Upper lobe of right lung (tissue), 1 donor: ENCODE measurements around the gene PRKN. TPM values are rescaled to one million over a fixed set of nuclear protein-coding genes. Genes with fewer than 3 reads are reported as not detected.

Experiments used
- ATAC-seq: fragments of 200-7000 bp; cut with Tn5 transposase; one replicate; pipeline ENCODE4 v1.9.1; 2020; ENCODE audit warnings: mild to moderate bottlenecking, moderate library complexity
- DNase-seq: peaks from one replicate; pipeline ENCODE4 v3.0.0-alpha.2; 2020
- H3K27ac ChIP-seq: fragments of 200-600 bp; one replicate; pipeline ENCODE4 v1.8.0; 2022
- H3K27me3 ChIP-seq: fragments of 200-600 bp; one replicate; pipeline ENCODE4 v1.8.0; 2022; ENCODE audit warnings: mild to moderate bottlenecking
- H3K36me3 ChIP-seq: fragments of 200-600 bp; one replicate; pipeline ENCODE4 v1.8.0; 2022
- H3K4me1 ChIP-seq: fragments of 200-600 bp; one replicate; pipeline ENCODE4 v1.8.0; 2022
- H3K4me3 ChIP-seq: fragments of 200-600 bp; one replicate; pipeline ENCODE4 v1.8.0; 2022; ENCODE audit warnings: mild to moderate bottlenecking
- H3K9me3 ChIP-seq: fragments of 200-600 bp; one replicate; pipeline ENCODE4 v1.8.0; 2022
- intact Hi-C: fragments of 100-400 bp; cut with DNase I; formaldehyde crosslinking; loops from one replicate; pipeline ENCODE4 v1.11.0; 2022
- total RNA-seq: library from RNA; stranded (reverse); fragmentation: NEBNext Ultra II Directional; extraction: Animal tissue kit (Norgen Biotek cat#: 25700); gene quantifications from one replicate; pipeline ENCODE4 v1.2.1, GENCODE V29; 2021
- TF ChIP-seq, protein P1 (sequence below): fragments of 200-600 bp; IDR thresholded peaks from one replicate; pipeline ENCODE4 v1.8.0; 2022; ENCODE audit warnings: antibody characterized with exemption
- donor health status: DM: no; HTN: yes; CAD: no; lungs with severe emphysema.

Gene PRKN
- total RNA-seq, 1 donor from 2014 or later, result 2.7 TPM

DNA sequence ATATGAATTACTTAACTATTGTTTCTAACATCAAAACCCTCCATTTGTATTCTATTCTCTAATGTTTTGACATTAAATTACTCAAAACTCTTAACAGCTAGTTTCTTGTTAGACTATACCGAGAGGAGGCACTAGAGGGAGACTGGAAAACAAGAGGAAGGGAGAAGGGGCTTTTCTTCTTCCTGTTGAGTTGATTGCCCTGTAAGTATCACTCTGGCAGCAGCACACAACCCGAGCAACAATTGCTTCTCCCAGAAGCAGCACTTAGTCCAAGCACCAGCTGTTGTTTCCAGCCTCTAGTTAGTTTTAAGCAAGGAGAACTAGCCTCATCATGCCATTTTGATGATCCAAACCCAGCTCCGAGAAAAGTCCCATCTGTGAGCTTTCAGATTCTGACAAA is 603.8 kb downstream of the PRKN start:
- Histone ChIP-seq H3K4me1 (no peaks in the 10 kb centered on the region), H3K36me3 (no peaks in the 10 kb centered on the region), H3K27me3 (no peaks in the 10 kb centered on the region), H3K4me3 (no peak overlapping the region), H3K9me3 (no peaks in the 10 kb centered on the region), H3K27ac (no peak overlapping the region)
- intact Hi-C loops, result no loop called here
- DNase-seq (no peak), ATAC-seq (peak; percentile 33)
- TF ChIP-seq, protein P1, sequence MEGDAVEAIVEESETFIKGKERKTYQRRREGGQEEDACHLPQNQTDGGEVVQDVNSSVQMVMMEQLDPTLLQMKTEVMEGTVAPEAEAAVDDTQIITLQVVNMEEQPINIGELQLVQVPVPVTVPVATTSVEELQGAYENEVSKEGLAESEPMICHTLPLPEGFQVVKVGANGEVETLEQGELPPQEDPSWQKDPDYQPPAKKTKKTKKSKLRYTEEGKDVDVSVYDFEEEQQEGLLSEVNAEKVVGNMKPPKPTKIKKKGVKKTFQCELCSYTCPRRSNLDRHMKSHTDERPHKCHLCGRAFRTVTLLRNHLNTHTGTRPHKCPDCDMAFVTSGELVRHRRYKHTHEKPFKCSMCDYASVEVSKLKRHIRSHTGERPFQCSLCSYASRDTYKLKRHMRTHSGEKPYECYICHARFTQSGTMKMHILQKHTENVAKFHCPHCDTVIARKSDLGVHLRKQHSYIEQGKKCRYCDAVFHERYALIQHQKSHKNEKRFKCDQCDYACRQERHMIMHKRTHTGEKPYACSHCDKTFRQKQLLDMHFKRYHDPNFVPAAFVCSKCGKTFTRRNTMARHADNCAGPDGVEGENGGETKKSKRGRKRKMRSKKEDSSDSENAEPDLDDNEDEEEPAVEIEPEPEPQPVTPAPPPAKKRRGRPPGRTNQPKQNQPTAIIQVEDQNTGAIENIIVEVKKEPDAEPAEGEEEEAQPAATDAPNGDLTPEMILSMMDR, result peak; percentile 30

DNA sequence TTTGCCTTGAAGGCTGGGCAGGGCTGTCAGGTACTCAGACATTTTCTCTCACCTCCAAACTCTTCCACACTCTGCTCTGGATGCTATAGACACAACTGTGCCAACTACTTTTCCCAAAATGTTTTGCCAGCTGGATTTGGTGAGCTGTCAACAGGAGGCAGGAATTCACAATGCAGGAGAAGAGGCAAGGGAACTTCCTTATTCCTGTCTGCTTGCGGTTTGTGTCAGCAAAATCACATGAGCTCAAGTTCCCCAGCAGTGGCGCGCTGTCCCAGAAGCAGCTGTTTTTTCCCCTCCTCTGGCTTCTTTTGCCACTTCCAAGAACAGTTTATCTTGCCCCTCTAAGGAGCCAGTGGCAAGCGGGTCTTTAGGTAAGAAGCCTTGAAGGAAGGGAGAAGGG is 608.2 kb downstream of the PRKN start:
- Histone ChIP-seq H3K27me3 (no peaks in the 10 kb centered on the region), H3K9me3 (no peaks in the 10 kb centered on the region), H3K4me1 (no peaks in the 10 kb centered on the region), H3K4me3 (no peak overlapping the region), H3K36me3 (no peaks in the 10 kb centered on the region), H3K27ac (peak overlapping the region; percentile 42)
- peak; percentile 86 for ATAC-seq
- intact Hi-C loops, result no loop called here
- no peak for DNase-seq
- TF ChIP-seq, protein P1, result peak; percentile 7

DNA sequence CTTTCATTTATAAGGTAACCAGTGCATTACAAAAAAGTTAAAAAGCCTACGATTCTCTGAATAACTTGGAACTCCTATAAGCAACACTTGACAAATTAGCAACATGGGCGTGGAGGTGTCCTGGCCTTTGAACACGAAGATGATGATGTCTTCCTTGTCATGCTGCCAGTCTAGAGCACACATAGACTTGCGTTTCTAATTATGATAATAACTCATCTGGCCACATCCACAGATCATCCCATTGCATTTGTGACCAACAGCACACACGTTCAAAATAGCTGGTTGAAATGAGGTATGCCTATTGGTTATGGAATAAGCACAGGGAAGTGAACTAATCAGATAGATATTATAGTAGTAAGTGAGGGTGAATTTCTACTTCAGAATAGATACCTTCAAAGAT is 608.9 kb downstream of the PRKN start:
- H3K9me3 ChIP-seq, result no peaks in the 10 kb centered on the region
- TF ChIP-seq, protein P1, result no peak
- no peak overlapping the region for H3K27ac ChIP-seq
- no peaks in the 10 kb centered on the region for H3K4me1 ChIP-seq
- intact Hi-C loops, result no loop called here
- ATAC-seq (no peak), DNase-seq (no peak)
- no peaks in the 10 kb centered on the region for H3K36me3 ChIP-seq
- H3K4me3 ChIP-seq, result no peak overlapping the region
- H3K27me3 ChIP-seq, result no peaks in the 10 kb centered on the region

DNA sequence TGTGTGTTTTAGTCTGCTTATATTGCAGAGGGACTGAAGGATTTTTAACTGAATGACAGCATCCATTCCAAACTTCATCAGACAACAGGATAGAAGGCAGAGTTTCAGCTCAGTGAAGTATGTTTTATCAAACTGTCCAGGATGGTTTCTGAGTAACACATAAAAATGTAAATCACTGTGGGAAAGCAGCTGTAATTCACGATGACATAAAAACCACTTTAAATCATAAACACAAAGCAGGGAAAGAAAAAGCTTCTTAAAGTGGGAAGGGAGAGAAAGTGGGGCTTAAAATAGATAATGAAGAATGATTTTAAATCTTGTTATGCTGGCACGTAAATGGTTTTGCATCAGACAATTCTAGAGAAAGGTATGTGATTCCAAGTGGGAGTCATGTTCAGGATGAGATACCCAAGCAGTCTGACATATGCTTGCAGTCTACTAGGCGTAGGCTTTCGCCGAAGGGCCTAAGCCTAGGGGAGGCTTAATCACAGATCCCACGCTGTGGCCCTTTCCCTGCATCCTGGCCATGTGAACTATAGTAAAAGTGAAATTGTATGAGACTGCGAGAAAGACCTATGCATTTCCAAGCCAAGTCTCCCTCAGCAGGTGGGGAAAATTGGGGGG is 610.6 kb downstream of the PRKN start:
- H3K36me3 ChIP-seq, result no peaks in the 10 kb centered on the region
- no peak overlapping the region for H3K27ac ChIP-seq
- no peak for DNase-seq
- no peaks in the 10 kb centered on the region for H3K9me3 ChIP-seq
- no peak for ATAC-seq
- TF ChIP-seq, protein P1, result no peak
- intact Hi-C loops, result no loop called here
- no peaks in the 10 kb centered on the region for H3K4me1 ChIP-seq
- no peak overlapping the region for H3K4me3 ChIP-seq
- no peaks in the 10 kb centered on the region for H3K27me3 ChIP-seq

DNA sequence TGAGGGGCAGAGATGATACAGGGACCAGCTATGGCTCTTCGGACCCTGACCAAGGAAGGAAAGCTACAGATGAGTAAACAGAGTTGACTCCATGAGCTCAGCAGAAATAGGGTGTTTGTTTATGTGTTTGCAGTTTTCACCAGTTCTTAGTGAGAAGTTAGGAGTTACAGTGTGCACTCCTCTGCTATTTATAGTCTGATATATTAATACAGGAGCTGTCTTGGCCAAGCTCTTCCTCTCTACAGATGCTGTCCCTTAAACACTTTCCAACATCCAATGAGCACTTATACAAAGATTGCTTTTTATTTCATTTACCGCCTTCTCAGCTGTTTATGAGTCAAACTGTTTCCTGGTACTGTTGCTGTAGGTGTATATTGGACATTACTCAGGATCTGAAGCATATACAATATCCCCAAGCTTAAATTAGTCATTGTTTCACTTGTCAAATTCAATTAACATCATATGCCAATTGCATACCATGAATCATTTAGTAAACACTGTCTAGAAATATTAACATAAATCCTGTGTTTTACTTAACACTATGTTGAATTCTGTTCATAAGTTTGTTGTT is 618.0 kb downstream of the PRKN start:
- no peak overlapping the region for H3K4me3 ChIP-seq
- no peak overlapping the region for H3K27ac ChIP-seq
- H3K4me1 ChIP-seq, result no peaks in the 10 kb centered on the region
- ATAC-seq, result no peak
- H3K27me3 ChIP-seq, result no peaks in the 10 kb centered on the region
- intact Hi-C loops, result no loop called here
- no peaks in the 10 kb centered on the region for H3K36me3 ChIP-seq
- no peaks in the 10 kb centered on the region for H3K9me3 ChIP-seq
- DNase-seq, result no peak
- TF ChIP-seq, protein P1, result no peak

DNA sequence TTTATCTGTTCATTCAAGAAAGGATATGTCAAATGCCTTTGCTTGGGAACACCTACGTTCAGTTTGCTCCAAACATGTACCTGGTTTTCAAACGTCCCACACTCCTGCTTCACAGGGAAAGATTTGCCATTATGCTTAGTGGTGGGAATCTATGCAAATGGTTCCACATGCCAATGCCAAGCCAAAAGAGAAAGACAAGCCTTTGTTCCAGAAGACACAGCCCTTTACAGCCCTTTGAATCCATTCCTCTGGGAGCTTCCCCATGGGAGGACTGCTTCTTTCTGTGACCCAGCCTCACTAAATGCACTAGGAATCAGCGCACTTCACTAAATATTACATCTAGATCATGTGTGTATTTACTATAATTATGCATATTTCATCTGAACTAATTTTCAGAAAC is 619.5 kb downstream of the PRKN start:
- TF ChIP-seq, protein P1, result no peak
- no peaks in the 10 kb centered on the region for H3K4me1 ChIP-seq
- no peaks in the 10 kb centered on the region for H3K36me3 ChIP-seq
- DNase-seq (no peak), ATAC-seq (no peak)
- H3K27ac ChIP-seq, result no peak overlapping the region
- H3K27me3 ChIP-seq, result no peaks in the 10 kb centered on the region
- H3K9me3 ChIP-seq, result no peaks in the 10 kb centered on the region
- intact Hi-C loops, result no loop called here
- no peak overlapping the region for H3K4me3 ChIP-seq
